HFF-Myc (cell line): Measurements from ENCODE around the gene HABP4.
A peak's percentile ranks its signal among the peaks of the same experiment; 100 is the strongest.

Experiments used
- DNase-seq: peaks from one replicate; pipeline ENCODE4 v3.0.0-alpha.2; 2011; ENCODE audit warnings: low read depth; ENCODE audit errors: extremely low read depth
- H3K4me3 ChIP-seq: replicated peaks from 2 replicates; pipeline ENCODE4 v1.5.1; 2011; ENCODE audit warnings: low read depth, mild to moderate bottlenecking, control low read depth, low read length
- CTCF ChIP-seq: IDR thresholded peaks from 2 replicates; pipeline ENCODE4 v1.5.1; 2012; ENCODE audit warnings: mild to moderate bottlenecking, low read depth, low read length, control low read depth; ENCODE audit errors: missing control alignments

Gene HABP4

GRCh38 chr9:96447406-96447805, 2.6 kb upstream of the HABP4 start:
- DNase-seq = no peak
- H3K4me3 ChIP-seq = no peak overlapping the region
- no peak for TF ChIP-seq CTCF

- H3K4me3 ChIP-seq = no peak overlapping the region
- no peak for DNase-seq
- no peak for TF ChIP-seq CTCF
These were observed 1.3 kb upstream of the HABP4 start for GRCh38 chr9:96448546-96449170.

GRCh38 chr9:96449523-96449844, 485 bp upstream of the HABP4 start:
- DNase-seq = no peak
- H3K4me3 ChIP-seq = peak overlapping the region; percentile 66
- no peak for TF ChIP-seq CTCF

- TF ChIP-seq CTCF = no peak
- peak overlapping the region; percentile 66 for H3K4me3 ChIP-seq
- no peak for DNase-seq
These were observed 902 bp downstream of the HABP4 start for GRCh38 chr9:96450613-96451528.

GRCh38 chr9:96453625-96454024, 3.7 kb downstream of the HABP4 start:
- peak; percentile 56 for TF ChIP-seq CTCF
- H3K4me3 ChIP-seq = no peak overlapping the region
- DNase-seq = no peak

- no peak for DNase-seq
- H3K4me3 ChIP-seq = no peak overlapping the region
- no peak for TF ChIP-seq CTCF
These were observed 7.3 kb downstream of the HABP4 start for GRCh38 chr9:96457266-96457665.

GRCh38 chr9:96458226-96458625, 8.3 kb downstream of the HABP4 start:
- H3K4me3 ChIP-seq = no peak overlapping the region
- no peak for TF ChIP-seq CTCF
- no peak for DNase-seq
